ENCODE measurements around the gene RPL27A. TPM values are rescaled to one million over a fixed set of nuclear protein-coding genes. Genes with fewer than 3 reads are reported as not detected.

Gene RPL27A
- total RNA-seq, 4 donors from 2014 or later: 913 to 2,100 (median 1,383) TPM

DNA sequence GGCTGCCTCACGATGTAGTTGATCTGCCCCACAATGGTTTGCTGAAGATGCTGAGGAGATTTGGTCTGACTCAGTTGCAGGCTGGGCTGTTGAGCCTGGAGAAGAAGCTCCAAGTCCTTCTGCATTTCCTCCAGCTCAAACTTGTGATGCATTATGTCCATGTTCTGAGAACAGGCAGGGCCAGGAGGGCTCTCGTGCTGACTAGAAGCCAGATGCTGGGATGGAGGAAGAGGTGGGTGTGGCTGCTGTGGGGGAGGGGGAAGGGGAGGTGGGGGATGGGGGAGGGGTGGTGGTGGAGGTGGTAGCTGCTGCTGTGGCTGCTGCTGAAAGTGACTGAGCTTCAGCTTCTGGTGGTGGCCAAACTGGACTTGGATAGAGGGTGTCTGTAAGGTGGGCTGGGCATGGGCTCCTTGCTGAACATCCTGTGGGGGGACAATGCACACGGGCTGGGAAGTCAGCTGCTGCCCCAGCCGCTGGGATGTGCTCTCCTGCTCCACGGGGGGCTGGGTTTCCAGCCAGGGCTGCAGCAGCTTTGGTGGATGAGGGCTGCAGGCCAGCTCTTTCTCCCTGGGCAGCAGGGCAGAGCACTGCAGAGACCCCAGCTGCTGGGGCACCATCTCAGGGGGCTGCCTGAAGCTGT, 42.2 kb upstream of the RPL27A start:
- 67 to 77% methylated on average over 4 to 5 of the region's 5 CpGs for WGBS, 2 donors
- intact Hi-C loops (cut with DNase I; ENCODE audit: low total_unique reads): no loop called here
- no peak for DNase-seq (ENCODE audit: low spot score in 2 of 2)
- no peak for TF ChIP-seq POLR2A (IDR thresholded peaks at IDR 0.05)
- TF ChIP-seq, protein P1, sequence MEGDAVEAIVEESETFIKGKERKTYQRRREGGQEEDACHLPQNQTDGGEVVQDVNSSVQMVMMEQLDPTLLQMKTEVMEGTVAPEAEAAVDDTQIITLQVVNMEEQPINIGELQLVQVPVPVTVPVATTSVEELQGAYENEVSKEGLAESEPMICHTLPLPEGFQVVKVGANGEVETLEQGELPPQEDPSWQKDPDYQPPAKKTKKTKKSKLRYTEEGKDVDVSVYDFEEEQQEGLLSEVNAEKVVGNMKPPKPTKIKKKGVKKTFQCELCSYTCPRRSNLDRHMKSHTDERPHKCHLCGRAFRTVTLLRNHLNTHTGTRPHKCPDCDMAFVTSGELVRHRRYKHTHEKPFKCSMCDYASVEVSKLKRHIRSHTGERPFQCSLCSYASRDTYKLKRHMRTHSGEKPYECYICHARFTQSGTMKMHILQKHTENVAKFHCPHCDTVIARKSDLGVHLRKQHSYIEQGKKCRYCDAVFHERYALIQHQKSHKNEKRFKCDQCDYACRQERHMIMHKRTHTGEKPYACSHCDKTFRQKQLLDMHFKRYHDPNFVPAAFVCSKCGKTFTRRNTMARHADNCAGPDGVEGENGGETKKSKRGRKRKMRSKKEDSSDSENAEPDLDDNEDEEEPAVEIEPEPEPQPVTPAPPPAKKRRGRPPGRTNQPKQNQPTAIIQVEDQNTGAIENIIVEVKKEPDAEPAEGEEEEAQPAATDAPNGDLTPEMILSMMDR (IDR thresholded peaks at IDR 0.05): no peak
- no peak overlapping the region for H3K4me3 ChIP-seq (ENCODE audit: low read depth, poor library complexity, severe bottlenecking)

DNA sequence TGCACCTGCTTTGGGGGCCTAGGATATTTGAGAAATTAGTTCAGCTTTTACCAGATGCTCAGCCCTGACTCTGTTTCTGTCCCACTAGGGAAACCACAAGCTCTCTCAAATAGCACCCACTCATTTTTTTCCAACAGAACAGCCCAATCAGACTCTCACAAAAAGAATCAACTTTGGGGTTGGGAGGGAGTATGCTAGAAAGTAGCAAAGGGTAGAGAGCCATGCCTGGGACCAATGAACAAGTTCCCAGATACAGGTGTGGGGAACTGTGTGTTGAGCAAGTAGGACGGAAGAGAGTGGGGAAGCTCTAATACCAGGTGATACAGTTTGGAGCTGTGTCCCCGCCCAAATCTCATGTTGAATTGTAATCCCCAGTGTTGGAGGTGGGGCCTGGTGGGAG, 41.3 kb upstream of the RPL27A start:
- intact Hi-C loops (cut with DNase I; ENCODE audit: low total_unique reads): no loop called here
- 95% methylated on average over 2 of the region's 2 CpGs for WGBS, 2 donors
- no peak for TF ChIP-seq POLR2A (IDR thresholded peaks at IDR 0.05)
- TF ChIP-seq, protein P1 (IDR thresholded peaks at IDR 0.05): no peak
- H3K4me3 ChIP-seq (ENCODE audit: low read depth, poor library complexity, severe bottlenecking): no peak overlapping the region
- DNase-seq (ENCODE audit: low spot score in 2 of 2): no peak

DNA sequence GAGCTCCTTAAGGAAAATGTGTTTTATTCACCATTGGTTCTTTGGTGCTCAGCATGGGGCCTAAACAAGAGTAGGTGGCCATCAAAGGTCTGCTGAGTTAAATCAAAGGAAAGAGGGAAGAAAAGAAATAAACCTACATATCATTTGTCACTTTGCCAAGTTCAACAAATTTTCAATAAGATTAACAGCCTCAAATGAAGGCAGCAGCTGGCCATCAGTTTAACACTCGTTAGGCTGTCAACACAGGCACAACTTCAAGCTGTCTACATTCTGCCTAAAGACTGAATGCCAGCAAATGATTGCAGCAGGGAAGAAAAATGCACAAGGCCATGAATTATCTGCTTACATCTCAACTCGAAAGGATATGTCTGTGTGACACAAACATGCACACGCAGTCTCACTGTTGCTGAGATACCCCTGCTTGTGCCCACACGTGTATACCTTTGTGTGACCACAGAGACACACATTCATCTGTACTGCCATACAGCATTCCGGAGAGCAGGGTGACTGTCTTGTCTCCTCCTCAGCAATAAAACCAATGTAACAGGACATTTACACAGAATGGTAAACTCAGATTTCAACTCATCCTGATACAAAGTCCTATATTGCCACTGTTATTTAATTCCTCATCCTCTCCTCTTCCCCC, 40.3 kb upstream of the RPL27A start:
- DNase-seq (ENCODE audit: low spot score in 2 of 2): no peak
- intact Hi-C loops (cut with DNase I; ENCODE audit: low total_unique reads): no loop called here
- no peak overlapping the region for H3K4me3 ChIP-seq (ENCODE audit: low read depth, poor library complexity, severe bottlenecking)
- 82 to 85% methylated on average over 5 of the region's 5 CpGs for WGBS, 2 donors
- no peak for TF ChIP-seq POLR2A (IDR thresholded peaks at IDR 0.05)
- TF ChIP-seq, protein P1 (IDR thresholded peaks at IDR 0.05): no peak

DNA sequence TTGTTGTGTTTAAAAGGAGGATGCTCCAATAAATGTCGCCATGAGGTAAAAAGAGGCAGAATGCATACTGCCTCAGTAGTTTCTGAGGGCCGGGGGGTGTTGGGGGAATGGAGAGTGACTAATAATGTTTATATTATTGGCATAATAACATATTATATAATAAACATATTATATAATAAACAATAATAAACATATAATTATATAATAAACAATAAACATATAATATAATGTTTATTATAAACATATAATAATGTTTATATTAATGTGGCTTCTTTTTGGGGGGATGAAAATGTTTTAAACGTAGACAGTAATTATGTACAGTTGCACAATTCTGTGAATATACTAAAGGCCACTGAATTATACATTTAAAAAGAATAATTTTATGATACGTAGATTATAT, 35.7 kb upstream of the RPL27A start:
- no peak overlapping the region for H3K4me3 ChIP-seq (ENCODE audit: low read depth, poor library complexity, severe bottlenecking)
- intact Hi-C loops (cut with DNase I; ENCODE audit: low total_unique reads): no loop called here
- WGBS, 2 donors: 97 to 98% methylated on average over 4 of the region's 4 CpGs
- TF ChIP-seq POLR2A (IDR thresholded peaks at IDR 0.05): no peak
- TF ChIP-seq, protein P1 (IDR thresholded peaks at IDR 0.05): no peak
- DNase-seq (ENCODE audit: low spot score in 2 of 2): no peak

DNA sequence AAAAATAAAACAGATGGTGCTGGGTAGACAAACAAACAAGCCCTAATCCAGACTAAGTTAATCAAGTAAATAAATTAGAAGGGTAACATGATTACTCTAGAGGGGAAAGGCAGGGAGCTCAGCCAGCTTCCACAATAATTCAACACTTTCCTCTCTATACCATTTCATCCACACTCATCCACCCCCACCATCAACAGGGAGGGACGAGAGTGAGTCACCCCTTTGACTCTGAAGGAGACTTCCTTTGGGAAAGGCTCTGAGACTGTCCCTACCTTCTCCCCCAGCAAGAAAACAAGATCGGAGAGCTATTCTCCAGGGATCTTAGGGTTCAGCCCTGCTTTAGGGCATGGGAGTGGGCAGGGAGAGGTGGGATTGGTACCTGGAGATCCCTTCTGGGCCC, 33.2 kb upstream of the RPL27A start:
- intact Hi-C loops (cut with DNase I; ENCODE audit: low total_unique reads): no loop called here
- 89 to 92% methylated on average over 2 of the region's 2 CpGs for WGBS, 2 donors
- TF ChIP-seq POLR2A (IDR thresholded peaks at IDR 0.05): no peak
- TF ChIP-seq, protein P1 (IDR thresholded peaks at IDR 0.05): no peak
- no peak overlapping the region for H3K4me3 ChIP-seq (ENCODE audit: low read depth, poor library complexity, severe bottlenecking)
- no peak for DNase-seq (ENCODE audit: low spot score in 2 of 2)

Measured in lower leg skin (tissue), 4 donors.